Measurements from ENCODE around the gene PTPRE.

DNA sequence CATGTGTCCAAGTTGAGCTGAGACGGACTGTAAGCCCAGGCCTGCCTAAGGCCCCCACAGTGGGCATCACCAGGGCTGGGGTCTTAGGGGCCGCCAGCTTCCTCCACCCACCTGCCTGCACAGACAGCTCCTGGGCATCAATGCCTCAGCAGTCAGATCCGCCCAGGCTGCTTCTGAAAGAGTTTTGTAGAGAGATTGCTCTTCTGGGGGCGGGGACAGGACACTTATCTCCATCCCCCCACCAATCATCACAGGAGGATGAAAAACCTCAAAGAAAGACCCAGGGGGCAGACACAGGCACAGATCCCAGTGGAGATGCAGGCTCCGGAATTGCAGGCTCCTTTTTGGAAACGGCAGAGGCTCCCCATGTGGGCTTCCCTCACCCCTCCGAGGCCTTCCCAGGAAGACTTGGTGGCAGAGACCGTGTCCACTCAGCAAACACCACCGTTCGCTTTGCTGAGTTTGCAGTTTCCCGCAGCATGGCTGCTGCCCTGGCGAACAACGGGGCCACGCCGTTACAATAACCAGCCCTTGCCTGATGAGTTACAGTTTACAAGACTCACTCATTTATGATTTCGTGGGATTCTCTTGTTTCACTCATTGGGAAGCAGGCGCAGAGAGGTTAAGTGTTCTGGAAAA lies 122.9 kb downstream of the PTPRE start:
- TF ChIP-seq, protein P1, sequence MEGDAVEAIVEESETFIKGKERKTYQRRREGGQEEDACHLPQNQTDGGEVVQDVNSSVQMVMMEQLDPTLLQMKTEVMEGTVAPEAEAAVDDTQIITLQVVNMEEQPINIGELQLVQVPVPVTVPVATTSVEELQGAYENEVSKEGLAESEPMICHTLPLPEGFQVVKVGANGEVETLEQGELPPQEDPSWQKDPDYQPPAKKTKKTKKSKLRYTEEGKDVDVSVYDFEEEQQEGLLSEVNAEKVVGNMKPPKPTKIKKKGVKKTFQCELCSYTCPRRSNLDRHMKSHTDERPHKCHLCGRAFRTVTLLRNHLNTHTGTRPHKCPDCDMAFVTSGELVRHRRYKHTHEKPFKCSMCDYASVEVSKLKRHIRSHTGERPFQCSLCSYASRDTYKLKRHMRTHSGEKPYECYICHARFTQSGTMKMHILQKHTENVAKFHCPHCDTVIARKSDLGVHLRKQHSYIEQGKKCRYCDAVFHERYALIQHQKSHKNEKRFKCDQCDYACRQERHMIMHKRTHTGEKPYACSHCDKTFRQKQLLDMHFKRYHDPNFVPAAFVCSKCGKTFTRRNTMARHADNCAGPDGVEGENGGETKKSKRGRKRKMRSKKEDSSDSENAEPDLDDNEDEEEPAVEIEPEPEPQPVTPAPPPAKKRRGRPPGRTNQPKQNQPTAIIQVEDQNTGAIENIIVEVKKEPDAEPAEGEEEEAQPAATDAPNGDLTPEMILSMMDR (IDR thresholded peaks at IDR 0.05), result no peak
- TF ChIP-seq POLR2A (IDR thresholded peaks at IDR 0.05) (no peak), EP300 (IDR thresholded peaks at IDR 0.05) (no peak), POLR2AphosphoS5 (IDR thresholded peaks at IDR 0.05) (no peak)
